Activated CD8-positive, alpha-beta T cell treated with anti-CD3 and anti-CD28 coated beads for 36 hours (primary cell): ENCODE measurements around the gene MYL12B. TPM values are rescaled to one million over a fixed set of nuclear protein-coding genes. Genes with fewer than 3 reads are reported as not detected.
"Not testable (repeated sequence)": the region's sequence is repeated elsewhere in the genome, so short reads cannot be mapped to it uniquely, and the experiment has no call there.

ENCODE experiments used
- ATAC-seq: fragments of 200-7000 bp; cut with Tn5 transposase; one replicate; pipeline ENCODE4 v1.10.0; 2021; ENCODE audit warnings: mild to moderate bottlenecking, moderate library complexity
- CTCF ChIA-PET: fragments of 350-600 bp; sonication (Branson Sonifier 250); formaldehyde crosslinking; loops from one replicate; lab custom pipeline; 2021; ENCODE audit warnings: antibody characterized with exemption; lab: Charles Lee
- POLR2A ChIA-PET: fragments of 350-600 bp; sonication (Branson Sonifier 250); formaldehyde crosslinking; loops from one replicate; lab custom pipeline; 2021; ENCODE audit warnings: antibody characterized with exemption; lab: Charles Lee
- DNase-seq: peaks from one replicate; pipeline ENCODE4 v3.0.0-alpha.2; 2020
- H3K27ac Mint-ChIP-seq: one replicate; pipeline ENCODE4 v1.8.0; 2021; ENCODE audit warnings: mild to moderate bottlenecking, mixed read lengths
- H3K27me3 Mint-ChIP-seq: one replicate; pipeline ENCODE4 v1.8.0; 2021; ENCODE audit warnings: mixed read lengths
- H3K36me3 Mint-ChIP-seq: one replicate; pipeline ENCODE4 v1.8.0; 2021; ENCODE audit warnings: low read depth, mixed read lengths
- H3K4me1 Mint-ChIP-seq: one replicate; pipeline ENCODE4 v1.8.0; 2021; ENCODE audit warnings: low read depth, mixed read lengths
- H3K4me3 Mint-ChIP-seq: one replicate; pipeline ENCODE4 v1.8.0; 2021; ENCODE audit warnings: mild to moderate bottlenecking, moderate library complexity, mixed read lengths
- H3K9me3 Mint-ChIP-seq: one replicate; pipeline ENCODE4 v1.8.0; 2021; ENCODE audit warnings: mixed read lengths
- CTCF ChIP-seq: fragments of 200-600 bp; IDR thresholded peaks from one replicate; pipeline ENCODE4 v1.8.0; 2022; ENCODE audit warnings: antibody characterized with exemption, mild to moderate bottlenecking
- intact Hi-C: fragments of 100-400 bp; cut with micrococcal nuclease; formaldehyde crosslinking; loops from one replicate; pipeline ENCODE4 v1.10.0; 2022
- total RNA-seq, 2 experiments: library from RNA; stranded (reverse); gene quantifications; one replicate each; pipeline ENCODE4 v1.2.3, GENCODE V29; 2021

The MYL12B gene
- total RNA-seq, 2 experiments from 2014 or later: 243 to 264 TPM

GRCh38 chr18:3269241-3269913 lies 7.4 kb downstream of the MYL12B start:
- H3K27ac Mint-ChIP-seq: peak overlapping the region; percentile 77

GRCh38 chr18:3269914-3270299 lies 8.0 kb downstream of the MYL12B start:
- H3K27ac Mint-ChIP-seq: peak overlapping the region; percentile 77
- TF ChIP-seq CTCF: no peak
- intact Hi-C loops: no loop called here
- DNase-seq (no peak), ATAC-seq (no peak)
- H3K9me3 Mint-ChIP-seq: no peaks in the 10 kb centered on the region
- H3K36me3 Mint-ChIP-seq: peaks cover 27% of the 10 kb centered on the region
- no peak overlapping the region for H3K4me3 Mint-ChIP-seq
- ChIA-PET POLR2A (interaction anchor here (0.6 kb wide), 1 partner anchor 352 kb away, joined by 3 read pairs; no protein-coding TSS in a partner anchor), CTCF (no interaction called here)
- H3K27me3 Mint-ChIP-seq: no peaks in the 10 kb centered on the region
- peaks cover 77% of the 10 kb centered on the region for H3K4me1 Mint-ChIP-seq

More at GRCh38 chr18:3269241-3269913, 7.4 kb downstream of the MYL12B start:
- ATAC-seq (no peak), DNase-seq (no peak)
- ChIA-PET CTCF (no interaction called here), POLR2A (interaction anchor here (0.6 kb wide), 1 partner anchor 352 kb away, joined by 3 read pairs; no protein-coding TSS in a partner anchor)
- Mint-ChIP-seq H3K9me3 (no peaks in the 10 kb centered on the region), H3K36me3 (peaks cover 26% of the 10 kb centered on the region), H3K27me3 (no peaks in the 10 kb centered on the region), H3K4me3 (peak overlapping the region; percentile 6), H3K4me1 (peaks cover 82% of the 10 kb centered on the region)
- intact Hi-C loops: no loop called here
- TF ChIP-seq CTCF: no peak

- POLR2A ChIA-PET: no interaction called here
- DNase-seq: no peak
Observed at GRCh38 chr18:3273042-3273441, 11.1 kb downstream of the MYL12B start.

GRCh38 chr18:3277643-3278213 lies 15.8 kb downstream of the MYL12B start:
- H3K9me3 Mint-ChIP-seq, POLR2A ChIA-PET, intact Hi-C loops, DNase-seq, ATAC-seq, H3K27me3 Mint-ChIP-seq, H3K4me3 Mint-ChIP-seq: not testable (repeated sequence)
- Mint-ChIP-seq H3K4me1 (peaks cover 19% of the 10 kb centered on the region), H3K36me3 (peaks cover 31% of the 10 kb centered on the region), H3K27ac (peak overlapping the region; percentile 70)
- CTCF ChIA-PET: interaction anchor here (1.3 to 11.1 kb wide), 4 partner anchors 20 to 389 kb away, joined by 3 to 203 read pairs (median 8); no protein-coding TSS in a partner anchor

More at GRCh38 chr18:3273042-3273441, 11.1 kb downstream of the MYL12B start:
- Mint-ChIP-seq H3K4me3 (no peak overlapping the region), H3K9me3 (no peaks in the 10 kb centered on the region), H3K27me3 (no peaks in the 10 kb centered on the region), H3K36me3 (peaks cover 44% of the 10 kb centered on the region), H3K27ac (peak overlapping the region; percentile 63), H3K4me1 (peaks cover 59% of the 10 kb centered on the region)
- no peak for ATAC-seq
- CTCF ChIA-PET: interaction anchor here (0.6 to 3.2 kb wide), 2 partner anchors 182 to 393 kb away, joined by 3 to 17 read pairs; no protein-coding TSS in a partner anchor
- intact Hi-C loops: no loop called here
- no peak for TF ChIP-seq CTCF

- peak; percentile 8 for ATAC-seq
- no peak for DNase-seq
- H3K27me3 Mint-ChIP-seq: no peaks in the 10 kb centered on the region
- ChIA-PET CTCF (interaction anchor here (0.6 to 11.1 kb wide), 8 partner anchors 16 to 387 kb away, joined by 3 to 203 read pairs (median 4); no protein-coding TSS in a partner anchor), POLR2A (no interaction called here)
- H3K9me3 Mint-ChIP-seq: no peaks in the 10 kb centered on the region
- peaks cover 11% of the 10 kb centered on the region for H3K4me1 Mint-ChIP-seq
- no peak for TF ChIP-seq CTCF
- no peak overlapping the region for H3K4me3 Mint-ChIP-seq
- intact Hi-C loops: loop anchor here (2.0 to 5.0 kb wide), 3 partner anchors 173 to 387 kb away; partner anchors contain the start of gene TGIF1
- peak overlapping the region; percentile 12 for H3K27ac Mint-ChIP-seq
- H3K36me3 Mint-ChIP-seq: peaks cover 21% of the 10 kb centered on the region
Observed at GRCh38 chr18:3279201-3280185, 17.6 kb downstream of the MYL12B start.
